Fibroblast of the aortic adventitia (primary cell): ENCODE measurements around the gene BCOR. TPM values are rescaled to one million over a fixed set of nuclear protein-coding genes. Genes with fewer than 3 reads are reported as not detected.

Experiments
- DNase-seq: peaks from one replicate; pipeline ENCODE4 v3.0.0-alpha.2; 2010; ENCODE audit warnings: low read depth
- H3K4me3 ChIP-seq: 2 replicates; pipeline ENCODE4 v1.5.1; 2011; ENCODE audit warnings: low read depth, mild to moderate bottlenecking, control low read depth, low read length, moderate library complexity
- total RNA-seq: library from RNA; depleted of rRNA; stranded (reverse); fragments of >200 nt; gene quantifications from 2 replicates; pipeline ENCODE4 v1.2.3, GENCODE V29; 2012; ENCODE audit warnings: low replicate concordance
- TF ChIP-seq, protein P1 (sequence below): IDR thresholded peaks from 2 replicates; pipeline ENCODE4 v1.5.1; 2011; ENCODE audit warnings: mild to moderate bottlenecking, low read length, control low read depth, inconsistent platforms; ENCODE audit not compliant: insufficient read depth

Gene BCOR
- total RNA-seq, 1 donor = 12.7 TPM

DNA sequence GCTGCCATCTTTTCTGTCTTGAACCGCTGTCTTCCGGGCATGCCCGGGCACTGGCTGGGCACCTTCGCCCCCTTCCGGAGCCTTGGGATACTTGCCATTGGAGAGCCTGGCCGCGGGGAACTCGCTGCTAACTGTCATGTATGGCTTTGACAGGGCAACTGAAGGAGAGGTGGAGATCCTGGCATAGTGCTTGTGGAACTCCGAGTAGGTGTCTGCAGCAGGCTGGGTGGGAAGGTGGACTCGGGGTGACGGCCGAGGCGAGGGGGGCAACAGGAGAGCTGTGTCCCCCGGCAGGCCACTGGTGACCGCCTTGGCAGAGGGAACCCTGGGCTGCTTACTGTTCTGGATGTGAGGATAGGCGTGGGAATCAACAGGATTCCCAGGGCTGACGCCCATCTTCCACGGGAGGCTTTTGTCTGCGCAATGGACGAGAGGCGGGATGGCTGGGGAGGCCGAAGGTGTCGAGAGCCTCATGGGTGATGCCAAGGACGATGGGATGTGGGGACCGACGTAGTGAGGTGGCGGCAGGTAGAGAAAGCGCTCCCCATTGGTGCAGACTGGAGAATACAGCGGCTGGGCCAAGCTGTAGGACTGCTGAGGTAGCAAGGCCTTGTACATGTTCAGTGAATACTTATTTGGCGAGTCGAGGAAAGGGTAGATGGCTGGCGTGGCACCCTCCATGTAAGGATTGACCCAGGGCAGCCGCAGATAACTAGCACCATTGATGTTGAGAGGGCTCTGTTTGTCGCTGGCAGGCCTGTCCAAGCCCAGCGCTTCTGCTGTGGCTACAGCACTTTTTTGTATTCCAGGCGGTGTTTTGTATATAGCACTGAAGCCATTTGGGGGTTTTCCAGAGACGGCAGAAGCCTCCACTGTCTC is 23.4 kb downstream of the BCOR start:
- TF ChIP-seq, protein P1, sequence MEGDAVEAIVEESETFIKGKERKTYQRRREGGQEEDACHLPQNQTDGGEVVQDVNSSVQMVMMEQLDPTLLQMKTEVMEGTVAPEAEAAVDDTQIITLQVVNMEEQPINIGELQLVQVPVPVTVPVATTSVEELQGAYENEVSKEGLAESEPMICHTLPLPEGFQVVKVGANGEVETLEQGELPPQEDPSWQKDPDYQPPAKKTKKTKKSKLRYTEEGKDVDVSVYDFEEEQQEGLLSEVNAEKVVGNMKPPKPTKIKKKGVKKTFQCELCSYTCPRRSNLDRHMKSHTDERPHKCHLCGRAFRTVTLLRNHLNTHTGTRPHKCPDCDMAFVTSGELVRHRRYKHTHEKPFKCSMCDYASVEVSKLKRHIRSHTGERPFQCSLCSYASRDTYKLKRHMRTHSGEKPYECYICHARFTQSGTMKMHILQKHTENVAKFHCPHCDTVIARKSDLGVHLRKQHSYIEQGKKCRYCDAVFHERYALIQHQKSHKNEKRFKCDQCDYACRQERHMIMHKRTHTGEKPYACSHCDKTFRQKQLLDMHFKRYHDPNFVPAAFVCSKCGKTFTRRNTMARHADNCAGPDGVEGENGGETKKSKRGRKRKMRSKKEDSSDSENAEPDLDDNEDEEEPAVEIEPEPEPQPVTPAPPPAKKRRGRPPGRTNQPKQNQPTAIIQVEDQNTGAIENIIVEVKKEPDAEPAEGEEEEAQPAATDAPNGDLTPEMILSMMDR = no peak
- no peak overlapping the region for H3K4me3 ChIP-seq
- DNase-seq = no peak

DNA sequence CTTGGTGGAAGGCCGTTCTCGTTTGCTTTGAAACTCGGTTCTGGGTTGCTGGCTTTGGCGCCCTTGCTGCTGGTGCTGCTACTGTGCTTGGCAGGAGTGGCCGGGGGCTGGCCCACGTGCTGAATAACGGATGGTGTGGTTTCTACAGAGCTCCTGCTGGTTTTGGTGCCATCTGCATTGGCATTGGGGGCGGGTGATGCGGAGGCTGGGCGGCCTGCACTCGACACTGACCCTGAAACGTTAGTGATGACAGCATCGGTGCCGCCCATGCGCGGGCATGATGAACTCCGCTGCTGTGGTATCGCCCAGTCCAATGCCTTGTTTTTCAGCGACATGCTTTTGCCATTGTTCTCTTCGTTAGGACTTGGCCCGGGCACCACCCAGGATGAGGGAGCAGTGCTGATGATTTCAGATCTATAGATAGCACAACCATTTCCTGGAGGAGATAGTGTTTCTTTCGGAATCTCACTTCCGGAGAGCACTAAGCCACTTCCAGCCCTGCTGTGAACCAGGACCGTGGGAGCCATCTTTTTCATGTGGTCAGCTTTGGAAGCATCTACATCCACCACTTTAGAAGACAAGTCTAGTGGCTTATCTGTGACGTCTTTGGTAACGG is 24.2 kb downstream of the BCOR start:
- TF ChIP-seq, protein P1 = no peak
- H3K4me3 ChIP-seq = no peak overlapping the region
- DNase-seq = no peak

DNA sequence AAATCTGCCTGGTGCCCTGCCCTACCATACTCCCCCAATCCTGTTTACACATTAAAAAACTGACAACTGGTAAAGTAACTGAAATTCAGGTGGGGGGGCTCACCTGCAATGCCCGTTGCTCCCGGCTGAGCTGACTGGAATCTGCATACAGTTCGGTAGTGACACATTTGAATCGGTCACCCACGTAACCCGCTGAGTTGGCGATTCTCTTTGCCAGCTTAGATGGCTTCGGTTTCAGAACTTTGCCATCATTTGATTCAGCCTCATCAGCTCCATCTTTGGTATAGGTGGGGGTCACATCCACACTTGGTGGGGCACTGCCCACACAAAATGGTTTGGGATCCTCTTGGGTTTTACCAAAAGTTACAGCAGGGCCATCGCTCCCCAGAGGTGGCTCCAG is 25.5 kb downstream of the BCOR start:
- TF ChIP-seq, protein P1 = no peak
- H3K4me3 ChIP-seq = no peak overlapping the region
- no peak for DNase-seq

DNA sequence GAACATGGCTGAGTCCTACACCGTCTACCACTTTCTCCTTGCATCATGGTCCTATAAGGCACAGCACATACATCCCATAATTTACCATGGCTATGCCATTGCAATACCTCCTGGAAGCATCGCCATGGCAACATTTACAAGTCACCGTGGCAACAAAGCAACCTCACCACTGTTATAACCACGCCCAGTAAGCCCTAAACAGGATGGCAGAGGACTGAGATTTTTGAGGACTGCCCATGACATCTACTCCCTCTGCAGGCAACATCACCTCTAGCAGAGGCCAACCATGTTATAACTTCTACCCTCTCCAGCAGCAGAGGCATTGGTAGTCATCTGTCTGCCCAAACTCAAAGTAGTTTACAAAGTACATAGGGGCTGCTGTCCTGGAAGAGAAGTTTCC is 29.7 kb downstream of the BCOR start:
- H3K4me3 ChIP-seq = no peak overlapping the region
- TF ChIP-seq, protein P1 = no peak
- DNase-seq = no peak

DNA sequence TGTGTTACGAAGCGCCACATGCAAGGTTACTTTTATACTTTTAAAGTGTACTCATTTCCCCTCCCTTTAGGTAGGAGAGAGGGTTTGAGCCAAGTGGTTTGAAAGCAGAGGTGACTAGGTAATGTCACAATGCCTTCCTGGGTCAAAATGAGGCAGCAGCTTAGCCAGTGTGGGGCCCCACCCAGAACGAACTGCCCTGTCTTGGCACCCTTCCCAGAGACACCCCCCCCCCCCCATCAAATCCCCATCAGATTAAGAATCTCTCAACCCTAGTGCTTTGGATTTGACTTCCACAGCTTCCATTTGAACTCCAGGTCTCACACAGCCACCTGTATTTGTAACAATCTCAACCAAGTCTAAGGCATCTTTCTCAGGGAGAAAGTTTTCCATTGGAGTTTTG is 31.1 kb downstream of the BCOR start:
- TF ChIP-seq, protein P1 = no peak
- DNase-seq = no peak
- H3K4me3 ChIP-seq = no peak overlapping the region

DNA sequence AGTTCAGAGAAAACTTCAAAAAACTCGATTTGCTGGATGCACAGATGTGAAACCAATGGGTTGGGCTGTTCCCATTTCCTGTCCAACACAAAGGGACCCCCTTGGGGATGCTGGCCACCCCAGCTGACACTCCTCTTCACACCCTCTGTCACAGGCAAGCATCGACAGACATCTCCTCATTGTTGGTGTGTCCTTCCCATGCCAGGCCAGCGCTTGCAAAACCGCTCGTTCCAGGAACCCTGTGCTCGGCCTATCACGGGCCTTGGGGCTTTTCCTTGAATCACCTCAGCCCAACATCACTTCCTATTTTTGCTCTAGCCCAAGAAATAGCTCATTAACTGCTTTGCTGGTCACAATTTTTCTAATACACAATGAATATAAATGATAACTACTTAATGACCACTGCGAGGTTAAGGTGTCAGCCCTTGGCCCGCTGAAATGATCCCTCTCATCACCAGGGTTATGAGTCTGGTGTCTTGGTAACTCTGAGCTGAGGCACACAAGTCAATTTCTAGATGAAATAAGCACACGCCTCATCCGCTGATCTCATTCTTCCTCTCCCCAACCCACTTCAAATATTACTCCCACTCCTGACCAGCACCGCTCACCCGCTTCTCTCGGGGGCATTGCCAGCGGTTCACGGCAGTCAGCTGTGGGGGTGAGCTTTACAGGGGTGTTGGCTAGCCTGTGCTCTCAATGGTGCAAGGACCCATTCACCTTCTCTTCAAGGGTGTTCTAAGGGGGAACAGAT is 32.3 kb downstream of the BCOR start:
- TF ChIP-seq, protein P1 = no peak
- no peak for DNase-seq
- no peak overlapping the region for H3K4me3 ChIP-seq
